Medulla oblongata (tissue), 1 donor: ENCODE measurements around the gene MICALL2.

Experiments used
- DNase-seq: peaks from one replicate; pipeline ENCODE4 v3.0.0-alpha.2; 2015; ENCODE audit errors: extremely low spot score

Gene MICALL2

DNA sequence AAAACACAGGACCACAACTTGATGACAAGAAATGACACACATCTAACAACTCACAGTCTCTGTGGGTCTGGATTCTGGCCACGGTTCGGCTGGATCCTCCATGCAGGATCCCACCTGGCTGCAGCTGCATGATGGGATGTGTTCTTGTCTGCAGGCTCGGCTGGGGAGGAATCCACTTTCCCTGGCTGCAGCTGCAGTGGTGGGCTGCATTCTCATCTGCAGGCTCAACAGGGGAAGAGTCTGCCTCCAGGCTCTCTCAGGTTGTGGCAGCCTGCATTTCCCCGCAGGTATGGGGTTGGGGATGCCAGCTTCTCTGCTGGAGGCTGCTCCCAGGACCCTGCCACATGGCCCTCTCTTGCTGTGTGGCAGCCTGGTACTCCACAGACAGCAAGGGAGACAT is 64.9 kb downstream of the MICALL2 start:
- DNase-seq: no peak

DNA sequence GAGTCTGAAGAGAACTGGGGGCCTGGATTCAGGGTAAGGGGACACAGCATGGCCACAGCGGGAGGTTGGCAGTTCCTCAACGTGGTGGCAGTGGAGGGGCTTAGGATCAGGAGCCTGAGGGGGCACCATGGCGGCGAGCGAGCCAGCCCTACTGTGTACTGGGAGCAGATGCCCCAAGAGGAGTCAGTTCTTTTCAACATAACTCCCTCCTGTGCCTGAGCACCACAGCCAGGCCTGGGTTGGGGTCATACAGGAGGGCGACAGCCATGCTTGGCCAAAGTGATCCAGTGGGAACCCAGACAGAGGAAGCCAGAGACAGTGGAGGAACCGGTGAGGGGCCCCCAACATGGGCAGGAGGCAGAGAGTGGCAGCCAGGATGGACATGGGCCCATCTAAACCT is 65.8 kb downstream of the MICALL2 start:
- DNase-seq: no peak

DNA sequence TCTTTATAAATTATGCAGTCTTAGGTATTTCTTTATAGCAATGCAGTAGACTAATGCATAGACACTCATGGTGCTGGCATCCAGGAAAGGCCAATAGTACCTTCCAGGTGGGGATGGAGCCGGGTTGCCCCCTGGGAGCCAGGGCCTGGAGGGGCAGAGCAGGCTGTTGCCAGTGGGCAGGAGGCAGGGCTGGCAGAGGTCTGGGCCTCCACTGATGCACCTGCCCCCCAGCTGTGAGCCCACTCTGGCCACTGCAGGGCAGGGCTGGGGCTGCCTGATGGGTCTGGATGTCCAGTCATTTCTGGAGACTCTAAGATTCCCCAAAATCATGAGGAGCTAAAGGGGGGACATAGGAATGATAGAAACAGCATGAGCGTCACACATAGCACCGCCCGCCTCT is 66.7 kb downstream of the MICALL2 start:
- DNase-seq: no peak

DNA sequence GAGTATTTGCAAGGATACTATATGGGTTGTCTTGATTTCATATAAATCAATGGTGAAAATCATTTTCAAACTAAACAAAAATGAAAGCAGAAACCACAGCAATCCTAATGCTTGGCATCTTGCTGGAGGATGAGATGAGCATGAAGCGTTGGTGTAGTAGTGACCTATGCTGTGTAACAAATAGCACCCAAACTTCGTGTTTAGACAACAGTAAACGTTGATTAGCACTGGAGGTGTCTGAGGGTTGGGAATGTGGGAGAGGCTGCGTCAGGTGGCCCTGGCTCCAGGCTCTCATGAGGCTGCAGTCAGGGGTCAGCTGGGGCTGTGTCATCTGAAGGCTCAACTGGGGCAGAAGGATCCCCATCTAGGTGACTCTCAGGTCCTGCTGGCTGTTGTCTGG is 67.8 kb downstream of the MICALL2 start:
- no peak for DNase-seq

DNA sequence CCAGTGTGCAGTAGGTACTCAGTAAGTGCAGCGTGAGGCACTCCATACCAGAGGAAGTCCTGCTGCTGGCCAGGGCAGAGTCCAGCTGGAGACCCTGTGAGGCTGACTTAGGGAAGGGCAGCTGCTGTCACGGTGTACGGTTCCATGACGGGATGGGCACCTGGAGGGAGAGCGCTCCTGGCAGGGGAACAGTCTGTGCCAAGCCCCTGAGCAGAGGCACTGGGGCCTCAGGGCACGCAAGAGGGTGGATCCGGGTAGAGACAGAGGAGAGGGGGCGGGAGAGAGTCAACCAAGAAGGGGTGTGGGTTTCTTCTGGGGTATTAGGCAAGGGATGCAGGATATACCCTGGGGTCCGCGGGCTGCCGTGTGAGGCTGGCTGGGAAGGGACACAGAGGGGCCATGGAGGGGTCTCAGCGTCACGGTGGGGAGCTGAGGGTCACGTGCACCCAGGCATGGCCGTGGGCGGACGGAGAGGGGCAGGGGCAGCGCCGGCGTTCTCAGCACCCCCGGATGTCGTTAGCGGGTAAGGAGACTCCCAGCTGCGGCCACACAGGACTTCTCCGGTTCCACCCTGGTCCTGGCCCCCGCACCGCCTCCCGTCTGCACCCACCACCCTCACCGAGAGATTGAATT is 70.5 kb downstream of the MICALL2 start:
- no peak for DNase-seq

DNA sequence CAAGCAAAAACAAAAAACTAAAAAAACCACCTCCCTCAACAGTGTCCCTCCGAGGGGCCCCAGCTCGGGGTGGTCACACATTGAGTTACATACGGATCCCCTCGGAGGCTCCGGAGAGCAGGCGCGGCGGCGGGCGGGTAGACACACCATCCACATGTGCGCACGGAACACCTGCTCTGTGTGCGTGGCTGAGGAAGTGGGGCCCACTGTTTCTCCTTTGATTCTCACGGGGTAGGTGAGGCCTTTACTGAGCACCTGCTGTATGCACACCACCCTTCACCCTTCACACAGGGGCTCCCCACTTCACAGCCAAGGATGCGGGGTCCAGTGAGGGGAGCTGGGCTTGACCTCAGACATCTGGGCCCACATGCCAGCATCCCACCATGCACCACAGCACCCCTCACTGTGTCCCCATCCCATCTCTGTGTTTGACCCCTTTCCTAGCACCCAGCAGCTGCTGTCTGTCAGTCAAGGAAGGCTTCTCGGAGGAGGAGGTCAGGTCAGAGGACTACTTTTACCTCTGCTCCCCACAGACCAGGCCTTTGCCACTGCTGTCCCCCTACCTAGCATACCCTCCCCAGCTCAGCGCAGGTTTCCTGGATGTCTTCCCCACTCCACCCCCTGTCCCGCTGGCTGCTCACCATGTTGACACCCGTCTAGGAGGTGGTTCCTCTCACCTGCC is 71.1 kb downstream of the MICALL2 start:
- DNase-seq: no peak

DNA sequence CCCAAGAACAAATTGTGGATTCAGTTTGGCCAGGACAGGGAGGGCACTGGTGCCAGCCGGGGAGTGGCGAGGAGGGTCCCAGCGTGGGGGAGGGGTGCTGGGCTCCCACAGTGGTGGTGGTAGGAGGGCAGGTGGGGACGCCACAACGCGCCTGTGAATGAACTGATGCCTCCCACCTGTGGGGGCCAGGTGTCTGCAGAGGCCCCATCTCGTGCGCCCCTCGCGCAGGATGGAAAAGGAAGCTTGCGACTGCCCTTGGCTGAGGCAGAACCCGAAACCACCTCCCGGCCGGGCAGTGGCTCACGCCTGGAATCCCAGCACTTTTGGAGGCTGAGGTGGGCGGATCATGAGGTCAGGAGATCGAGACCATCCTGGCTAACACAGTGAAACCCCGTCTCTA is 72.0 kb downstream of the MICALL2 start:
- DNase-seq: no peak

DNA sequence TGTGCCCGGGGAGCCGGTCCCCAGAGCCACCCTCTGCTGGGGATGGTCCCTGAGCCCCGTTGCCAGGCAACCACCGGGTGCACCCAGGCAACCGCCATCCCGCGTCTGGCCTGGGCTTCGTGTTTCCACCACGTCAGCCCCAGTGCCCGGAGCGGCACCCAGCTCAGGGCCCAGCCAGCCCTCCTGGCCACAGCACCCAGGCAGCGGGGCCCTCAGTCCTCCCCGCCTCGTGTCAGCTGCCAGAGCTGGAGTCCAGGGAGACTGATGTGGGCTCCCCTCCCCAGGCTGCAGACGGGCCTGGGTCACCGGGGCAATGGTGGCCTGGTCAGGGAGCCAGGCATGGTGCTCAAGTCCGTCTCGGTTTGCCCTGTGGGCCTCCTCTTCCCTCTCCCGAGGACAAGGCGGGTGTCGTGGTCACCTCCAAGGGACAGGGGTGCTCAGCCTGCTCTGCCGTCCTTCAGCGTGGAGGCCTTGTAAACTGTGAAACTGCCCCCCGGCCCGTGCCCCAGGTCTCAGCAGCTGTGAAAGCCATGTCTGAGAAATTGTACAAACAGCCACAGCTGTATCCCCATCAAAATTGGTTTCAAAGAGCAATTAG is 72.5 kb downstream of the MICALL2 start:
- DNase-seq: no peak

DNA sequence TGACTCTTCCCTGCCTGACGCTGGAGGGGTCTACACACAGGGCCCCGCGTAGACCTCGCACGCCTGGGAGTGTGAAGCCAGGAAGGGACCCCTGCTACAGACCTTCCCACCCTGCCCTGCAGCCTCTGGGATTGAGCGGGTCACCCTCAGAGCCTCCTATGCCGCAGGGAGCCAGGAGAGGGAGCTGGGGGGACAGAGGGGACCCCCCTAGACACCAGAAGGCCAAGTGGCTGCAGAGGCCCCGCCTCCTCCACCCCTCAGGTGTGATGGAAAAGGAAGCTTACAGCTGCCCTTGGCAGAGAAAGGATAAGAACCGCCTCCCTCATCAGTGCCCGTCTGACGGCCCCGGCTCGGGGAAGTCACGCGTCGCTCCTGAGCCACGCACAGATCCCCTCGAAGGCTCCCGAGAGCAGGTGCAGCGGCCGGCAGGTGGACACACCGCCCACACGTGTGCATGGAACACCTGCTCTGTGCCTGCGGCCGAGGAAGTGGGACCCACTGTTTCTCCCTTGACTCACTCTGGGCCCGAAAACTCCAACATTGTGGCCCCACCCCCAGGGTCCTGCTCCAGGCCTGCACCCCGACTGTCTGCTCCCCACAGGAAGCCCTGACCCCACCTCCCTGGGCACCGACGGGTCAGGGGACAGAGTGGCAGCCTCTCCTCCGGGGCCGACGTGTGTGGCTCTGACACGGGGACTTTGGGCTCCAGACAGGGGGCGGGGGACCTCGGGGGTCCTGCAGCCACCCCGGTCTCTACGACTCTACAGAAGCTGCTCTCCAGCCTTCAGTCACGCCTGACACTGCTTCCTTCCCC is 73.3 kb downstream of the MICALL2 start:
- no peak for DNase-seq

DNA sequence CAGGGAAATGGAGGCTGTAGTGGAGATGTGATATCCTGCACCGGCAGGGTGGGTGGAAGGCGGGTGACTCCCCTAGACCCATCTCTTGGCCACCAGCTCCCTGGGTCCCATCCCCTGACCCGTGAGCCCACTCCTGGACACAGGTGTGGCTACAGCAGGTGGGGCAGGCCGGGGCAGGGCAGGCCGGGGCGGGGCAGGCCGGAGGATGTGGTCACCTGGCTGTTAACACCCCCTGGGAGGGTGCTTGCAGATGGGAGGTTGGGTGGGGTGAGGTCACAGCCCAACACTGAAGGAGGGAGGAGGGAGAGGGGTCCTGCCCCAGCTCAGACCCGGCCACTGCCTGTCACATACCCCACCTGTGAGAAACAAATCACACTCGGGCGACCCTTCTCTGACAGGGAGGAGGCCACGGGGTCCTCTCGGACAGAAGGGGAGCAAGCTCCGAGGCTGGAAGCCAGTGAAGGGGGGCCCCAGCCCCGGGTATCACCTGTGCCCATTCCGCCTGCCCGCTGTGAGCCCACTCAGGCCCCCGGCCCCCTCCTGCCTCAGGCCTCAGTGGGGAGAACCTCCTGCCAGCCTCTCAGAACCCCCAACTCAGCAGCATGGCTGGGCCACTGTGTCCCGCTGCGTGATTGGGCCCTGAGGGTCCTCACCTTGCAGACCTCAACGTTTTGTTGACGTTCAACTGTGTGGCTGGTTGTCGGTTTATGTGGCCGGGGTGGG is 74.0 kb downstream of the MICALL2 start:
- no peak for DNase-seq
